GM23338 (cell line): ENCODE results near the gene PPP1R2. TPM values are rescaled to one million over a fixed set of nuclear protein-coding genes. Genes with fewer than 3 reads are reported as not detected.

Experiments
- CREB1 ChIP-seq: fragments of 250-450 bp; sonication (Bioruptor Pico); IDR thresholded peaks from 2 replicates; pipeline ENCODE4 v1.5.0; 2020; ENCODE audit warnings: low read depth, mild to moderate bottlenecking, moderate library complexity
- CTCF ChIP-seq, 2 experiments: fragments of 200-600 bp in 1 of 2; sonication (generic) in 1 of 2; conservative IDR thresholded peaks; 2 replicates each; pipeline versions ENCODE4 v1.5.1 to v1.6.1; 2016 to 2017; ENCODE audit warnings: antibody characterized with exemption in 2 of 2, low read depth in 2 of 2, mild to moderate bottlenecking in 2 of 2, moderate library complexity in 1 of 2
- ETS1 ChIP-seq: IDR thresholded peaks from 2 replicates; pipeline ENCODE4 v1.6.1; 2016; ENCODE audit warnings: antibody characterized with exemption
- EZH2 ChIP-seq: fragments of 200-600 bp; sonication (generic); IDR thresholded peaks from one replicate; pipeline ENCODE4 v1.8.0; 2017; ENCODE audit warnings: antibody characterized with exemption, mild to moderate bottlenecking, low read depth; ENCODE audit not compliant: unreplicated experiment
- JUNB ChIP-seq: IDR thresholded peaks from one replicate; pipeline ENCODE4 v1.6.1; 2016; ENCODE audit warnings: antibody characterized with exemption; ENCODE audit not compliant: unreplicated experiment
- NANOG ChIP-seq: IDR thresholded peaks from 2 replicates; pipeline ENCODE4 v1.6.1; 2016; ENCODE audit warnings: antibody characterized with exemption, borderline replicate concordance
- POLR2AphosphoS5 ChIP-seq: IDR thresholded peaks from 2 replicates; pipeline ENCODE4 v1.6.1; 2016; ENCODE audit warnings: antibody characterized with exemption, low read depth
- STAT1 ChIP-seq: IDR thresholded peaks from one replicate; pipeline ENCODE4 v1.6.1; 2016; ENCODE audit warnings: antibody characterized with exemption; ENCODE audit not compliant: unreplicated experiment
- ZNF114 ChIP-seq: fragments of 250-450 bp; sonication (Bioruptor Pico); IDR thresholded peaks from 2 replicates; pipeline ENCODE4 v1.5.0; 2020; ENCODE audit warnings: mild to moderate bottlenecking, moderate library complexity
- ZNF331 ChIP-seq: fragments of 250-450 bp; sonication (Bioruptor Pico); IDR thresholded peaks from 2 replicates; pipeline ENCODE4 v1.5.0; 2020; ENCODE audit warnings: low read depth, mild to moderate bottlenecking, moderate library complexity
- ZNF462 ChIP-seq: fragments of 250-450 bp; sonication (Bioruptor Pico); IDR thresholded peaks from 2 replicates; pipeline ENCODE4 v1.5.0; 2020; ENCODE audit warnings: mild to moderate bottlenecking, moderate library complexity
- polyA plus RNA-seq: library from polyadenylated mRNA; unstranded; fragments of >200 nt; fragmentation: Nextera tagmentation; extraction: Ambion mirVana; gene quantifications from 2 replicates; pipeline ENCODE4 v1.2.1, GENCODE V29; 2016
- total RNA-seq: library from RNA; depleted of rRNA; stranded (reverse); fragments of >200 nt; shearing (Covaris generic); gene quantifications from 2 replicates; pipeline ENCODE4 v1.2.3, GENCODE V29; 2014

PPP1R2 gene
- total and polyA plus RNA-seq, 2 experiments from 2014 or later: 45.9 to 46.8 TPM

- TF ChIP-seq ZNF462 (CRISPR knock-in tag) (no peak), EZH2 (no peak), STAT1 (no peak), CREB1 (CRISPR knock-in tag) (no peak), POLR2AphosphoS5 (no peak), NANOG (no peak), ZNF331 (CRISPR knock-in tag) (no peak), ETS1 (no peak), ZNF114 (CRISPR knock-in tag) (no peak), JUNB (no peak), CTCF (conservative IDR thresholded peaks at IDR 0.05; ENCODE audit: low read depth in 2 of 2) (no peak)
These were observed 2.6 kb downstream of the PPP1R2 start (continued) for GRCh38 chr3:195540511-195540910.
